ENCODE results near the gene ALX4.

ALX4 gene

GRCh38 chr11:44212128-44212527 lies 97.8 kb downstream of the ALX4 start:
- no peaks in the 10 kb centered on the region for H4K20me1 ChIP-seq (ENCODE audit: insufficient read depth)
- no peak overlapping the region for H3K27ac ChIP-seq
- no peaks in the 10 kb centered on the region for H3K27me3 ChIP-seq (ENCODE audit: insufficient read depth, low read depth)
- H3K4me2 ChIP-seq: no peak overlapping the region
- no peak for TF ChIP-seq CTCF (conservative IDR thresholded peaks at IDR 0.05; ENCODE audit: low read depth, low read length)
- H3K4me1 ChIP-seq (ENCODE audit: low read depth, poor library complexity, severe bottlenecking): no peaks in the 10 kb centered on the region
- H3K79me2 ChIP-seq (ENCODE audit: insufficient read depth, low read depth): no peaks in the 10 kb centered on the region
- no peak overlapping the region for H3K4me3 ChIP-seq (IDR thresholded peaks at IDR 0.05; ENCODE audit: insufficient read depth, low read depth, low read length)
- no peak overlapping the region for H2AFZ ChIP-seq (ENCODE audit: low read depth)
- H3K36me3 ChIP-seq (ENCODE audit: insufficient read depth): no peaks in the 10 kb centered on the region
- H3K9ac ChIP-seq: no peak overlapping the region
